Suprapubic skin (tissue), 3 donors: ENCODE results near the gene LRMDA.

Source experiments
- CTCF ChIP-seq, 2 donors: fragments of 200-600 bp in 1 of 2; fragments of 450-650 bp in 1 of 2; sonication (generic) in 1 of 2; IDR thresholded peaks; one replicate each; pipeline ENCODE4 v1.5.1; 2016 to 2019; ENCODE audit warnings: antibody characterized with exemption in 2 of 2, mild to moderate bottlenecking in 1 of 2, moderate library complexity in 1 of 2
- POLR2A ChIP-seq, 2 donors: fragments of 450-650 bp; IDR thresholded peaks; one replicate each; pipeline ENCODE4 v1.6.1; 2017; ENCODE audit warnings: antibody characterized with exemption in 2 of 2, mild to moderate bottlenecking in 2 of 2, moderate library complexity in 2 of 2

- no peak for TF ChIP-seq CTCF (IDR thresholded peaks at IDR 0.05)
- TF ChIP-seq POLR2A (IDR thresholded peaks at IDR 0.05) = no peak
These were observed 220.0 kb downstream of the LRMDA start for GRCh38 chr10:75651417-75651816.
